HEK293 (cell line): Measurements from ENCODE around the gene RPGRIP1L.
A peak's percentile ranks its signal among the peaks of the same experiment; 100 is the strongest.
"Not testable (repeated sequence)": the region's sequence is repeated elsewhere in the genome, so short reads cannot be mapped to it uniquely, and the experiment has no call there.

Source experiments
- CTCF ChIA-PET: fragments of 350-600 bp; formaldehyde crosslinking; extraction: SDS; loops from one replicate; lab custom pipeline; 2021; ENCODE audit warnings: antibody characterized with exemption; lab: Yijun Ruan, JAX
- POLR2A ChIA-PET: fragments of 300-600 bp; formaldehyde crosslinking; extraction: SDS; loops from one replicate; lab custom pipeline; 2020; ENCODE audit warnings: antibody characterized with exemption, inconsistent platforms; lab: Yijun Ruan, JAX
- H3K27ac ChIP-seq: fragments of 200-500 bp; sonication (Bioruptor generic); 2 replicates; pipeline ENCODE4 v1.5.1; 2014; ENCODE audit warnings: low read depth, low read length, control low read depth, inconsistent platforms; ENCODE audit errors: extremely low read depth
- H3K36me3 ChIP-seq, 2 experiments: fragments of 200-500 bp in 1 of 2; sonication (Bioruptor generic) in 1 of 2; 1 replicate in 1 of 2; 2 replicates in 1 of 2; pipeline ENCODE4 v1.5.1; 2014 to 2017; ENCODE audit warnings: inconsistent platforms in 2 of 2, low read length in 2 of 2; ENCODE audit not compliant: control insufficient read depth in 2 of 2, insufficient read depth in 1 of 2
- H3K4me1 ChIP-seq: fragments of 200-500 bp; sonication (Bioruptor generic); 2 replicates; pipeline ENCODE4 v1.5.1; 2014; ENCODE audit warnings: mild to moderate bottlenecking, low read length, inconsistent platforms; ENCODE audit not compliant: control insufficient read depth, insufficient read depth
- H3K4me3 ChIP-seq: 2 replicates; pipeline ENCODE4 v1.5.1; 2011; ENCODE audit warnings: low read depth, mild to moderate bottlenecking, control low read depth, low read length, moderate library complexity
- H3K9me3 ChIP-seq: fragments of 200-500 bp; sonication (Bioruptor generic); 2 replicates; pipeline ENCODE4 v1.5.1; 2014; ENCODE audit warnings: low read depth, low read length, inconsistent platforms; ENCODE audit not compliant: control insufficient read depth, insufficient read depth
- BCL11B ChIP-seq: fragments of 450-650 bp; formaldehyde crosslinking; IDR thresholded peaks from 2 replicates; pipeline ENCODE4 v1.5.1; 2016; ENCODE audit warnings: low read depth, missing biosample characterization, missing genetic modification characterization
- GFI1B ChIP-seq: fragments of 450-650 bp; formaldehyde crosslinking; IDR thresholded peaks from 2 replicates; pipeline ENCODE4 v1.5.1; 2016; ENCODE audit warnings: missing biosample characterization, missing genetic modification characterization
- KLF10 ChIP-seq: fragments of 450-650 bp; IDR thresholded peaks from 2 replicates; pipeline ENCODE4 v1.5.1; 2018; ENCODE audit warnings: missing biosample characterization, mild to moderate bottlenecking, missing genetic modification characterization
- KLF16 ChIP-seq: fragments of 450-650 bp; formaldehyde crosslinking; IDR thresholded peaks from 2 replicates; pipeline ENCODE4 v1.5.1; 2017; ENCODE audit warnings: missing biosample characterization, missing genetic modification characterization
- TRIM28 ChIP-seq: IDR thresholded peaks from 2 replicates; pipeline ENCODE4 v1.6.1; 2011; ENCODE audit warnings: low read length, control low read depth, borderline replicate concordance
- WT1 ChIP-seq: fragments of 450-650 bp; formaldehyde crosslinking; IDR thresholded peaks from 2 replicates; pipeline ENCODE4 v1.5.1; 2016; ENCODE audit warnings: missing biosample characterization, missing genetic modification characterization
- ZBTB17 ChIP-seq: fragments of 450-650 bp; formaldehyde crosslinking; IDR thresholded peaks from 2 replicates; pipeline ENCODE4 v1.5.1; 2016; ENCODE audit warnings: missing biosample characterization, missing genetic modification characterization
- ZBTB21 ChIP-seq: fragments of 450-650 bp; formaldehyde crosslinking; IDR thresholded peaks from 2 replicates; pipeline ENCODE4 v1.5.1; 2017; ENCODE audit warnings: missing biosample characterization, missing genetic modification characterization
- ZFHX2 ChIP-seq: fragments of 450-650 bp; formaldehyde crosslinking; conservative IDR thresholded peaks from 2 replicates; pipeline ENCODE4 v1.5.1; 2016; ENCODE audit warnings: missing biosample characterization, missing genetic modification characterization
- ZIC2 ChIP-seq: fragments of 450-650 bp; formaldehyde crosslinking; IDR thresholded peaks from 2 replicates; pipeline ENCODE4 v1.5.1; 2016; ENCODE audit warnings: missing biosample characterization, missing genetic modification characterization
- ZNF146 ChIP-seq: fragments of 450-650 bp; formaldehyde crosslinking; IDR thresholded peaks from 2 replicates; pipeline ENCODE4 v1.5.1; 2016; ENCODE audit warnings: missing biosample characterization, missing genetic modification characterization
- ZNF175 ChIP-seq: fragments of 450-650 bp; formaldehyde crosslinking; IDR thresholded peaks from 2 replicates; pipeline ENCODE4 v1.5.1; 2016; ENCODE audit warnings: missing biosample characterization, missing genetic modification characterization
- ZNF24 ChIP-seq: fragments of 450-650 bp; formaldehyde crosslinking; IDR thresholded peaks from 2 replicates; pipeline ENCODE4 v1.5.1; 2016; ENCODE audit warnings: missing biosample characterization, missing genetic modification characterization
- ZNF280C ChIP-seq: fragments of 450-650 bp; formaldehyde crosslinking; IDR thresholded peaks from 2 replicates; pipeline ENCODE4 v1.5.1; 2016; ENCODE audit warnings: missing biosample characterization, missing genetic modification characterization
- ZNF302 ChIP-seq: fragments of 450-650 bp; formaldehyde crosslinking; IDR thresholded peaks from 2 replicates; pipeline ENCODE4 v1.5.1; 2016; ENCODE audit warnings: missing biosample characterization, missing genetic modification characterization, low read depth
- ZNF350 ChIP-seq: fragments of 450-650 bp; formaldehyde crosslinking; IDR thresholded peaks from 2 replicates; pipeline ENCODE4 v1.5.0; 2017; ENCODE audit warnings: missing biosample characterization, mild to moderate bottlenecking, missing genetic modification characterization
- ZNF426 ChIP-seq: fragments of 450-650 bp; formaldehyde crosslinking; IDR thresholded peaks from 2 replicates; pipeline ENCODE4 v1.5.1; 2017; ENCODE audit warnings: missing biosample characterization, missing genetic modification characterization, mild to moderate bottlenecking, inconsistent platforms, moderate library complexity
- ZNF555 ChIP-seq: fragments of 450-650 bp; formaldehyde crosslinking; conservative IDR thresholded peaks from 2 replicates; pipeline ENCODE4 v1.5.1; 2017; ENCODE audit warnings: missing biosample characterization, mild to moderate bottlenecking, missing genetic modification characterization, inconsistent platforms
- ZNF560 ChIP-seq: fragments of 450-650 bp; formaldehyde crosslinking; IDR thresholded peaks from 2 replicates; pipeline ENCODE4 v1.5.1; 2017; ENCODE audit warnings: missing biosample characterization, missing genetic modification characterization, borderline replicate concordance
- ZNF580 ChIP-seq: fragments of 450-650 bp; formaldehyde crosslinking; IDR thresholded peaks from 2 replicates; pipeline ENCODE4 v1.5.1; 2016; ENCODE audit warnings: missing biosample characterization, missing genetic modification characterization
- ZNF585B ChIP-seq: fragments of 450-650 bp; formaldehyde crosslinking; IDR thresholded peaks from 2 replicates; pipeline ENCODE4 v1.5.1; 2016; ENCODE audit warnings: missing biosample characterization, missing genetic modification characterization
- ZNF626 ChIP-seq: fragments of 450-650 bp; sonication (Bioruptor Pico); formaldehyde crosslinking; IDR thresholded peaks from 2 replicates; pipeline ENCODE4 v1.5.1; 2018; ENCODE audit warnings: missing biosample characterization, missing genetic modification characterization, inconsistent platforms
- ZNF704 ChIP-seq: fragments of 450-650 bp; formaldehyde crosslinking; IDR thresholded peaks from 2 replicates; pipeline ENCODE4 v1.5.1; 2016; ENCODE audit warnings: missing biosample characterization, missing genetic modification characterization
- ZNF707 ChIP-seq: fragments of 450-650 bp; formaldehyde crosslinking; IDR thresholded peaks from 2 replicates; pipeline ENCODE4 v1.5.1; 2016; ENCODE audit warnings: missing biosample characterization, missing genetic modification characterization
- TF ChIP-seq, protein P1 (sequence below): fragments of 450-650 bp; formaldehyde crosslinking; IDR thresholded peaks from 2 replicates; pipeline ENCODE4 v1.5.1; 2017; ENCODE audit warnings: missing biosample characterization, missing genetic modification characterization

RPGRIP1L gene

GRCh38 chr16:53686710-53687109, 16.9 kb downstream of the RPGRIP1L start:
- TF ChIP-seq ZNF175 (tag by site-specific recombination) (no peak), KLF16 (no peak), ZNF555 (tag by site-specific recombination) (no peak), ZBTB21 (tag by site-specific recombination) (no peak), ZNF426 (no peak)
- ChIA-PET CTCF (interaction anchor here (0.5 kb wide), 1 partner anchor 86 kb away, joined by 6 read pairs; no protein-coding TSS in a partner anchor), POLR2A (no interaction called here)
- Histone ChIP-seq H3K27ac (no peak overlapping the region), H3K4me3 (no peak overlapping the region), H3K9me3 (no peaks in the 10 kb centered on the region), H3K36me3 (peaks cover 9 to 45% of the 10 kb centered on the region in 2 experiments), H3K4me1 (no peaks in the 10 kb centered on the region)

GRCh38 chr16:53685334-53685733, 18.3 kb downstream of the RPGRIP1L start:
- CTCF ChIA-PET, H3K9me3 ChIP-seq, H3K4me1 ChIP-seq, H3K27ac ChIP-seq, POLR2A ChIA-PET, H3K4me3 ChIP-seq: not testable (repeated sequence)
- peaks cover 9 to 39% of the 10 kb centered on the region in 2 experiments for H3K36me3 ChIP-seq
- TF ChIP-seq ZNF146 (tag by site-specific recombination) (peak; percentile 71), ZNF580 (tag by site-specific recombination) (peak; percentile 80)

- ChIA-PET POLR2A (no interaction called here), CTCF (no interaction called here)
- H3K4me1 ChIP-seq = peaks cover 8% of the 10 kb centered on the region; the same call in 1 of the 2 replicates
- no peaks in the 10 kb centered on the region for H3K9me3 ChIP-seq
- H3K36me3 ChIP-seq = peaks cover 9 to 29% of the 10 kb centered on the region in 2 experiments
- TF ChIP-seq ZNF560 (tag by site-specific recombination) = no peak
- TF ChIP-seq, protein P1, sequence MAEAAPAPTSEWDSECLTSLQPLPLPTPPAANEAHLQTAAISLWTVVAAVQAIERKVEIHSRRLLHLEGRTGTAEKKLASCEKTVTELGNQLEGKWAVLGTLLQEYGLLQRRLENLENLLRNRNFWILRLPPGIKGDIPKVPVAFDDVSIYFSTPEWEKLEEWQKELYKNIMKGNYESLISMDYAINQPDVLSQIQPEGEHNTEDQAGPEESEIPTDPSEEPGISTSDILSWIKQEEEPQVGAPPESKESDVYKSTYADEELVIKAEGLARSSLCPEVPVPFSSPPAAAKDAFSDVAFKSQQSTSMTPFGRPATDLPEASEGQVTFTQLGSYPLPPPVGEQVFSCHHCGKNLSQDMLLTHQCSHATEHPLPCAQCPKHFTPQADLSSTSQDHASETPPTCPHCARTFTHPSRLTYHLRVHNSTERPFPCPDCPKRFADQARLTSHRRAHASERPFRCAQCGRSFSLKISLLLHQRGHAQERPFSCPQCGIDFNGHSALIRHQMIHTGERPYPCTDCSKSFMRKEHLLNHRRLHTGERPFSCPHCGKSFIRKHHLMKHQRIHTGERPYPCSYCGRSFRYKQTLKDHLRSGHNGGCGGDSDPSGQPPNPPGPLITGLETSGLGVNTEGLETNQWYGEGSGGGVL (tag by site-specific recombination) = no peak
- no peak for TF ChIP-seq ZNF585B
- no peak for TF ChIP-seq KLF10 (tag by site-specific recombination)
- no peak for TF ChIP-seq ZNF302 (tag by site-specific recombination)
- TF ChIP-seq ZFHX2 (tag by site-specific recombination) = no peak
- TF ChIP-seq ZNF707 (tag by site-specific recombination) = no peak
- TF ChIP-seq ZNF280C (tag by site-specific recombination) = no peak
- TF ChIP-seq ZIC2 (tag by site-specific recombination) = no peak
- TF ChIP-seq ZNF704 = no peak
- no peak for TF ChIP-seq ZBTB17
- TF ChIP-seq ZNF626 (tag by site-specific recombination) = no peak
- TF ChIP-seq GFI1B (tag by site-specific recombination) = no peak
- no peak for TF ChIP-seq ZNF350
- no peak for TF ChIP-seq ZNF24 (tag by site-specific recombination)
- no peak for TF ChIP-seq BCL11B (tag by site-specific recombination)
- TF ChIP-seq WT1 (tag by site-specific recombination) = no peak
- TF ChIP-seq TRIM28 = no peak
- no peak overlapping the region for H3K27ac ChIP-seq
- no peak overlapping the region for H3K4me3 ChIP-seq
These were observed 22.3 kb downstream of the RPGRIP1L start for GRCh38 chr16:53681354-53681753.
